ENCODE results near the gene EZH1. TPM values are rescaled to one million over a fixed set of nuclear protein-coding genes. Genes with fewer than 3 reads are reported as not detected.
"Not testable (repeated sequence)": the region's sequence is repeated elsewhere in the genome, so short reads cannot be mapped to it uniquely, and the experiment has no call there.

The EZH1 gene
- total RNA-seq, 2 experiments from 2014 or later: 23.1 to 25.5 TPM

DNA sequence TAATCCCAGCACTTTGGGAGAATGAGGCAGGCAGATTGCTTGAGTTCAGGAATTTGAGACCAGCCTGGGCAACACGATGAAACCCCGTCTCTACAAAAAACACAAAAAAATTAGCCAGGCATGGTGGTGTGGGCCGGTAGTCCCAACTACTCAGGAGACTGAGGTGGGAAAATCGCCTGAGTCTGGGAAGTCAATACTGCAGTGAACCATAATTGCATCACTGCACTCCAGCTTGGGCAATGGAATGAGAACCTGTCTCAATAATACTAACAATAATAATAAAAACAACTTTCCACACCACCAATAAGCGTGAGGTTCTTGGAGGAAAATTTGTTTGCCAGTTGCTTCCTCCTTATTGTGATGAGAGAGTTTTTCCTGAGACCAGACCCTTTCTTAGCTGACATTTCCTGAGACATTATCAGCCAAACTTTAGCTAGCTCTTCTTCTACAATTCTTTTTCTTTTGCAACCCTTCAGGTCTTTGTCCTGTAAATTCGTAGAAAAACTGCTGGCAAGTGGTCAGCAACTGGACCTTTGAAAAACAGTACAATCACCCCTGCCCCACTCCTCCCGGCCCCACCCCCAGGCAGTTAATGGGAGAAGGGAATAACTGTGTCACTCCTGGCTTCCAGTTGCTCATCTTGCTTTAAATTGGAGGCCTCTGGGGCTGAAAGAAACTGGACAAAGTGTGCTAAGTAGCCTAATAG is 3.5 kb upstream of the EZH1 start:
- TF ChIP-seq, protein P1, sequence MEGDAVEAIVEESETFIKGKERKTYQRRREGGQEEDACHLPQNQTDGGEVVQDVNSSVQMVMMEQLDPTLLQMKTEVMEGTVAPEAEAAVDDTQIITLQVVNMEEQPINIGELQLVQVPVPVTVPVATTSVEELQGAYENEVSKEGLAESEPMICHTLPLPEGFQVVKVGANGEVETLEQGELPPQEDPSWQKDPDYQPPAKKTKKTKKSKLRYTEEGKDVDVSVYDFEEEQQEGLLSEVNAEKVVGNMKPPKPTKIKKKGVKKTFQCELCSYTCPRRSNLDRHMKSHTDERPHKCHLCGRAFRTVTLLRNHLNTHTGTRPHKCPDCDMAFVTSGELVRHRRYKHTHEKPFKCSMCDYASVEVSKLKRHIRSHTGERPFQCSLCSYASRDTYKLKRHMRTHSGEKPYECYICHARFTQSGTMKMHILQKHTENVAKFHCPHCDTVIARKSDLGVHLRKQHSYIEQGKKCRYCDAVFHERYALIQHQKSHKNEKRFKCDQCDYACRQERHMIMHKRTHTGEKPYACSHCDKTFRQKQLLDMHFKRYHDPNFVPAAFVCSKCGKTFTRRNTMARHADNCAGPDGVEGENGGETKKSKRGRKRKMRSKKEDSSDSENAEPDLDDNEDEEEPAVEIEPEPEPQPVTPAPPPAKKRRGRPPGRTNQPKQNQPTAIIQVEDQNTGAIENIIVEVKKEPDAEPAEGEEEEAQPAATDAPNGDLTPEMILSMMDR (IDR thresholded peaks at IDR 0.05): no peak
- peaks cover 11% of the 10 kb centered on the region for H3K27me3 Mint-ChIP-seq
- no peak overlapping the region for H3K4me3 Mint-ChIP-seq
- no peaks in the 10 kb centered on the region for H3K9me3 Mint-ChIP-seq
- intact Hi-C loops (cut with micrococcal nuclease): no loop called here
- DNase-seq (no peak), ATAC-seq (no peak)
- CTCF ChIA-PET: interaction anchor here (1.4 to 5.4 kb wide), 2 partner anchors 15 to 170 kb away, joined by 4 to 38 read pairs; no protein-coding TSS in a partner anchor
- no peaks in the 10 kb centered on the region for H3K36me3 Mint-ChIP-seq (ENCODE audit: low read depth)
- no peak overlapping the region for H3K27ac Mint-ChIP-seq
- peaks cover 13% of the 10 kb centered on the region for H3K4me1 Mint-ChIP-seq (ENCODE audit: low read depth)
- POLR2A ChIA-PET: interaction anchor here (0.6 to 0.7 kb wide), 3 partner anchors 15 to 315 kb away, joined by 3 read pairs; no protein-coding TSS in a partner anchor

DNA sequence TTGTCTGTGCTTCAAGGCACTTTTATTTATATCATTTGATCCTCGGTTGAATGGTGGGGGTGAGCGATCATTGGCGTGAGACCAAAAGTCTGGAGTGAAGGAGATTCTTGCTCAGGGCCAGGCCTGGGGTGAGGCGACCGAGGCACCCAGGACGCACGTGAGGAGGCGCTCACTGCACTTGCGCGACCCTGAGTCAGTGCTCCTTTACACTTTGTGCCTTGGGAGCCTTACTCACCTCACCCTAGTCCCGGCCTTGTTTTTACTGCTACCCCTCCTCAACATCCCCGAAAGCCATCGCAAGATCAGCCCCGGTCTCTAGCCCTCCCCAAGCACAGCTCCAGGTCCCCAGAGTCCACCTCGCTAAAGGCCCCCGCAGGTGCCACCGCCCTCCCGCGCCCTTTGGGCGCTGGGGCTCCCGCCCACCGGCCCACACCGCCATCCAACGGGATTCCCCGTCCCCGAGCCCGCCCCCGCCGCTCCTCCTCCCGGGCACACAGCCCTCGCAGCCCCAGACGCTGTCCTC is 496 bp downstream of the EZH1 start:
- POLR2A ChIA-PET: interaction anchor here (1.1 to 1.5 kb wide), 2 partner anchors 14 to 17 kb away, joined by 3 to 4 read pairs; no protein-coding TSS in a partner anchor
- TF ChIP-seq, protein P1 (IDR thresholded peaks at IDR 0.05): no peak
- Mint-ChIP-seq H3K4me3 (peak overlapping the region; percentile 98), H3K36me3 (ENCODE audit: low read depth) (no peaks in the 10 kb centered on the region), H3K4me1 (ENCODE audit: low read depth) (peaks cover 15% of the 10 kb centered on the region), H3K27me3 (peaks cover 4% of the 10 kb centered on the region), H3K27ac (peak overlapping the region; percentile 98), H3K9me3 (no peaks in the 10 kb centered on the region)
- DNase-seq (peak; percentile 83), ATAC-seq (peak; percentile 81)
- intact Hi-C loops (cut with micrococcal nuclease): no loop called here
- CTCF ChIA-PET: interaction anchor here (1.3 to 1.4 kb wide), 2 partner anchors 16 to 19 kb away, joined by 4 to 5 read pairs; partner anchors contain the start of gene RAMP2

DNA sequence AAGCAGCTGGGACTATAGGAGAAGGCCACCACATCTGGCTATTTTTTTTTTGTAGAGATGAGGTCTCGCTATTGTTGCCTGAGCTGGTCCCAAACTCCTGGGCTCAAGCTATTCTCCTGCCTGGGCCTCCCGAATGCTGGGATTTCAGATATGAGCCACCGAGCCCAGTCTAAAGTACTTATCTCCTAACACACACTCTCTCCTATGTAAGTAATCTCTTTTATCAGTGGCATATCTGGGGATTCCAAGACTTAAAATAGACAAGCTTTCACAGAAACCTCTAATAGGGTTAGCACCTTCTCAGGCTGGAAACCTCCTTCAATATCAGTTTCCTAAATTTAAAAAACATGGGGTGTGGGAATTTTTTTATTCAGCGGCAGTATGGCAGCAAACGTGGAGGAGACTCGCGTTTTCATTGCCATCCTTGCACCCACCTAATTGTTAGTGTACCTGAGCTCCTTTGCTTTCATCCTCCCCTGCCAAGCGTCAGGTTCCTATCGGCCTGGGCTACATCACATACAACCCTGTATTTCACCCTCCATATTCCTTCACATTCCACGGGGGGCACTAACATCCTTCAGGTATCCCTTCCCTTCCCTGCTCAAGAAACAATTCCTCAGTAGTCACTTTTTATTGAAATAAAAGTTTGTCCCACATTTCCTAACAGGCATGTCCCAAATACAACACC is 1.1 kb downstream of the EZH1 start:
- intact Hi-C loops (cut with micrococcal nuclease): no loop called here
- Mint-ChIP-seq H3K9me3 (no peaks in the 10 kb centered on the region), H3K27me3 (peaks cover 4% of the 10 kb centered on the region), H3K36me3 (ENCODE audit: low read depth) (no peaks in the 10 kb centered on the region), H3K4me1 (ENCODE audit: low read depth) (peaks cover 15% of the 10 kb centered on the region), H3K4me3 (peak overlapping the region; percentile 98), H3K27ac (peak overlapping the region; percentile 98)
- POLR2A ChIA-PET: interaction anchor here (0.6 to 1.5 kb wide), 5 partner anchors 13 to 1601 kb away, joined by 3 to 5 read pairs (median 4); partner anchors contain the start of gene GRN
- TF ChIP-seq, protein P1 (IDR thresholded peaks at IDR 0.05): no peak
- ATAC-seq (no peak), DNase-seq (no peak)
- CTCF ChIA-PET: interaction anchor here (1.3 to 1.4 kb wide), 3 partner anchors 17 to 165 kb away, joined by 4 to 6 read pairs (median 5); partner anchors contain the start of gene RAMP2

DNA sequence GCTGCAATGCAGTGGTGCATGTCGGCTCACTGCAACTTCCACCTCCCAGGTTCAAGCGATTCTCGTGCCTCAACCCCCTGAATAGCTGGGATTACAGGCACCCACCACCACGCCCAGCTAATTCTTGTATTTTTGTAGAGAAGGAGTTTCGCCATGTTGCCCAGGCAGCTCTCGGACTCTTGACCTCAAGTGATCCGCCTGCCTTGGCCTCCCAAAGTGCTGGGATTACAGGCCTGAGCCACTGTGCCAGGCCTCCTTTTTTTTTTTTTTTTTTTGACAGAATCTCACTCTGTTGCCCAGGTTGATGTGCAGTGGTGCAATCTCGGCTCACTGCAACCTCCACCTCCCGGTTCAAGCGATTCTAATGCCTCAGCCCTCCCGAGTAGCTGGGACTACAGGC is 1.9 kb downstream of the EZH1 start:
- H3K36me3 Mint-ChIP-seq (ENCODE audit: low read depth); H3K27me3 Mint-ChIP-seq; H3K9me3 Mint-ChIP-seq; intact Hi-C loops (cut with micrococcal nuclease); H3K27ac Mint-ChIP-seq; H3K4me3 Mint-ChIP-seq; DNase-seq; ATAC-seq: not testable (repeated sequence)
- CTCF ChIA-PET: interaction anchor here (0.6 to 2.2 kb wide), 5 partner anchors 17 to 165 kb away, joined by 3 to 8 read pairs (median 5); partner anchors contain the start of gene RAMP2
- peaks cover 15% of the 10 kb centered on the region for H3K4me1 Mint-ChIP-seq (ENCODE audit: low read depth)
- POLR2A ChIA-PET: interaction anchor here (1.1 to 1.5 kb wide), 3 partner anchors 12 to 65 kb away, joined by 3 to 5 read pairs (median 4); no protein-coding TSS in a partner anchor

DNA sequence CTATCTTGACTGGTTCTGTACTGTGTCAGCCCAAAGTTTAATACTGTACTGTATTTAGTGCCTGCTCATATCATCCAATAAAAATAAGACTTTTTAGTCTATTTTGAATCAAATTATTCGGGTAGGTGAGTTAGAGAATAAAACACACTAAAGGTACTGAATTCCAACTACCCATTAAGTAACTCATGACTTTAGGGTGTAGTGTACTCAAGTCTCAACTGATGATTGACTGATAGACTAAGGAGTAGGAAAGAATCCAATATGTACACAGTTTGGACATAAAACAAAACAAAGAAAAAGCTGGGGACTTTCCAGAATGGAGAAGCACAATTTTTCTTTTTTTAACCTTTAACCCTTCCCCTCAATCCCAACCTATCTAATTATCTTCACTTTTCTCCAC is 4.1 kb downstream of the EZH1 start:
- intact Hi-C loops (cut with micrococcal nuclease): no loop called here
- H3K27me3 Mint-ChIP-seq: no peaks in the 10 kb centered on the region
- H3K27ac Mint-ChIP-seq: no peak overlapping the region
- H3K9me3 Mint-ChIP-seq: no peaks in the 10 kb centered on the region
- POLR2A ChIA-PET: interaction anchor here (0.5 kb wide), 1 partner anchor 21 kb away, joined by 3 read pairs; no protein-coding TSS in a partner anchor
- CTCF ChIA-PET: interaction anchor here (2.2 kb wide), 1 partner anchor 22 kb away, joined by 8 read pairs; no protein-coding TSS in a partner anchor
- no peaks in the 10 kb centered on the region for H3K36me3 Mint-ChIP-seq (ENCODE audit: low read depth)
- TF ChIP-seq, protein P1 (IDR thresholded peaks at IDR 0.05): no peak
- H3K4me3 Mint-ChIP-seq: no peak overlapping the region
- DNase-seq (no peak), ATAC-seq (no peak)
- peaks cover 15% of the 10 kb centered on the region for H3K4me1 Mint-ChIP-seq (ENCODE audit: low read depth)
